Measurements from ENCODE around the gene ZNF362. TPM values are rescaled to one million over a fixed set of nuclear protein-coding genes. Genes with fewer than 3 reads are reported as not detected.

ZNF362 gene
- total and polyA plus RNA-seq, 10 of the 15 experiments (the other 5 are each of a cell fraction or from before 2014, with no cell fraction given), result 0.74 to 22.8 (median 7.4) TPM

DNA sequence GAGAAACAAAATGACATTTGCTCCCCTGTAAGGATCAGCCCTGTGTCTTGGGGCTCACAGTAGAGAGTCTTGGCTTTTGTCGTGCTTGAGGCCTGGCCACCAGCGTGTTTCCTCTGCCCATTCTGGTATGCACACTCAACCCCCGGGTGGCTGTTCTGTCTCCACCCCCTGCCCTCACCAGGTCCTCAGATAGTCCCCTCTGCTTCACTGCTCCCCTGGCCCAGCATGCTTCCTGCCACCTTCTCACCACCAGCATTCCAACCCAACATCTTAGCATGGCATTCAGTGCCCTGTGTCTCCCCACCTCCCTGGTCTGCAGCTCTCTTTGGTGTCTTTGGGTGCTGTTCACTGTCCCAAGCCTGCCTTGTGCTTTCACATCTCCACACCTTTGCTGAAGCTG, 16.2 kb downstream of the ZNF362 start (continued):
- TF ChIP-seq ATF2 (IDR thresholded peaks at IDR 0.05; ENCODE audit: low read length) (no peak), LARP7 (IDR thresholded peaks at IDR 0.05) (no peak), ZNF384 (IDR thresholded peaks at IDR 0.05; ENCODE audit: borderline replicate concordance, low read depth, low read length) (no peak), HDAC6 (IDR thresholded peaks at IDR 0.05; ENCODE audit: unreplicated experiment) (no peak)

DNA sequence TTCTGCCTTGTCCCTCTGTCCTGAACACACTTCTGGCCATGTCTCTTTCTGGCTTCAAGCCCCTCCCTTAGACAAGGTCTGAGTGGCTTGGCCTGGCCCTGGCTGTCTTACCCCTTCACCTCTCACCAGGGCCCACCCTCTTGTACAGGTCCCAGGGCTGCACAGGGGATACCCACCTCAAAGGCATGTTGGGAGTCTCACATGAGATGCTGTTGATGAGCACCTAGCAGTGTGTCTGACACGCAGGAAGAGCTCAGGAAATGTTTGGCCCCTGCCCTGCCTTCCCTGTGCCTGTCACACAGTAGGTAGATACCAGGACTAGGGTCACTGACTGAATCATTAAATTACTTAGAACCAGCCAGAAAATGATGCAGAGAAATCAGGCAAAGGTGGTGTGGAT, 16.6 kb downstream of the ZNF362 start:
- no peak for DNase-seq (ENCODE audit: low read depth, low spot score)
- Histone ChIP-seq H3K36me3 (ENCODE audit: control insufficient read depth in 2 of 2, insufficient read depth in 2 of 2, low read length in 1 of 2) (no peaks in the 10 kb centered on the region; a peak in 2 of 4 replicates), H3K27ac (ENCODE audit: control insufficient read depth, insufficient read depth) (no peak overlapping the region), H3K27me3 (replicated peaks in 1 of 2; ENCODE audit: control insufficient read depth in 2 of 2, insufficient read depth in 2 of 2, low read length in 1 of 2) (no peaks in the 10 kb centered on the region), H3K79me2 (ENCODE audit: control insufficient read depth, insufficient read depth, low read length) (no peaks in the 10 kb centered on the region), H3K4me3 (no peak overlapping the region), H3K4me2 (ENCODE audit: control insufficient read depth, insufficient read depth) (no peak overlapping the region), H3K4me1 (ENCODE audit: control insufficient read depth, insufficient read depth, low read length) (peaks cover 6% of the 10 kb centered on the region), H3K9me3 (replicated peaks; ENCODE audit: control insufficient read depth, insufficient read depth, low read length) (no peaks in the 10 kb centered on the region), H3K9ac (ENCODE audit: control insufficient read depth, insufficient read depth, low read length) (no peak overlapping the region), H2AFZ (ENCODE audit: control insufficient read depth, low read depth, low read length) (no peak overlapping the region), H4K20me1 (ENCODE audit: control insufficient read depth, insufficient read depth) (no peaks in the 10 kb centered on the region)
- no TSS peak for BruUV-seq (replicated peaks)
- ATAC-seq, result no peak
- no peak for FAIRE-seq
- ChIA-PET CTCF (no interaction called here), RAD21 (ENCODE audit: unreplicated experiment) (no interaction called here), SMC1A (ENCODE audit: uncharacterized antibody, unreplicated experiment) (interaction anchor here (1.6 kb wide), 1 partner anchor 22 kb away, joined by 5 read pairs; no protein-coding TSS in a partner anchor), POLR2A (no interaction called here)
- in situ Hi-C loops (cut with MboI), result no loop called here
- WGBS (ENCODE audit: insufficient coverage, insufficient replicate concordance, low lambda C conversion rate, missing lambda C conversion rate), result 0% methylated on average over 1 of the region's 1 CpG
- intact Hi-C loops (cut with micrococcal nuclease; ENCODE audit: unreplicated experiment), result no loop called here
- TF ChIP-seq POLR2AphosphoS5 (IDR thresholded peaks at IDR 0.05; ENCODE audit: low read length) (no peak), MTA2 (IDR thresholded peaks at IDR 0.05; ENCODE audit: low read depth) (no peak), SP1 (IDR thresholded peaks at IDR 0.05; ENCODE audit: low read depth, low read length) (no peak), CREB1 (IDR thresholded peaks at IDR 0.05; ENCODE audit: low read depth) (no peak), ELK1 (IDR thresholded peaks at IDR 0.05; ENCODE audit: low read depth, low read length) (no peak), SRF (IDR thresholded peaks at IDR 0.05; ENCODE audit: low read depth in 2 of 2, low read length in 2 of 2) (no peak), HCFC1 (IDR thresholded peaks at IDR 0.05; ENCODE audit: low read length) (no peak), LARP7 (IDR thresholded peaks at IDR 0.05) (no peak), BCL3 (IDR thresholded peaks at IDR 0.05; ENCODE audit: borderline replicate concordance, insufficient read depth, low read depth, low read length, poor library complexity, severe bottlenecking) (no peak), EP300 (IDR thresholded peaks at IDR 0.05; ENCODE audit: borderline replicate concordance in 1 of 2, control insufficient read depth in 1 of 2, low read depth in 2 of 2, low read length in 2 of 2) (no peak), DPF2 (IDR thresholded peaks at IDR 0.05) (no peak), NRF1 (conservative IDR thresholded peaks at IDR 0.05; ENCODE audit: low read depth, low read length) (no peak)
- TF ChIP-seq, protein P1, sequence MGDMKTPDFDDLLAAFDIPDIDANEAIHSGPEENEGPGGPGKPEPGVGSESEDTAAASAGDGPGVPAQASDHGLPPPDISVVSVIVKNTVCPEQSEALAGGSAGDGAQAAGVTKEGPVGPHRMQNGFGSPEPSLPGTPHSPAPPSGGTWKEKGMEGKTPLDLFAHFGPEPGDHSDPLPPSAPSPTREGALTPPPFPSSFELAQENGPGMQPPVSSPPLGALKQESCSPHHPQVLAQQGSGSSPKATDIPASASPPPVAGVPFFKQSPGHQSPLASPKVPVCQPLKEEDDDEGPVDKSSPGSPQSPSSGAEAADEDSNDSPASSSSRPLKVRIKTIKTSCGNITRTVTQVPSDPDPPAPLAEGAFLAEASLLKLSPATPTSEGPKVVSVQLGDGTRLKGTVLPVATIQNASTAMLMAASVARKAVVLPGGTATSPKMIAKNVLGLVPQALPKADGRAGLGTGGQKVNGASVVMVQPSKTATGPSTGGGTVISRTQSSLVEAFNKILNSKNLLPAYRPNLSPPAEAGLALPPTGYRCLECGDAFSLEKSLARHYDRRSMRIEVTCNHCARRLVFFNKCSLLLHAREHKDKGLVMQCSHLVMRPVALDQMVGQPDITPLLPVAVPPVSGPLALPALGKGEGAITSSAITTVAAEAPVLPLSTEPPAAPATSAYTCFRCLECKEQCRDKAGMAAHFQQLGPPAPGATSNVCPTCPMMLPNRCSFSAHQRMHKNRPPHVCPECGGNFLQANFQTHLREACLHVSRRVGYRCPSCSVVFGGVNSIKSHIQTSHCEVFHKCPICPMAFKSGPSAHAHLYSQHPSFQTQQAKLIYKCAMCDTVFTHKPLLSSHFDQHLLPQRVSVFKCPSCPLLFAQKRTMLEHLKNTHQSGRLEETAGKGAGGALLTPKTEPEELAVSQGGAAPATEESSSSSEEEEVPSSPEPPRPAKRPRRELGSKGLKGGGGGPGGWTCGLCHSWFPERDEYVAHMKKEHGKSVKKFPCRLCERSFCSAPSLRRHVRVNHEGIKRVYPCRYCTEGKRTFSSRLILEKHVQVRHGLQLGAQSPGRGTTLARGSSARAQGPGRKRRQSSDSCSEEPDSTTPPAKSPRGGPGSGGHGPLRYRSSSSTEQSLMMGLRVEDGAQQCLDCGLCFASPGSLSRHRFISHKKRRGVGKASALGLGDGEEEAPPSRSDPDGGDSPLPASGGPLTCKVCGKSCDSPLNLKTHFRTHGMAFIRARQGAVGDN (IDR thresholded peaks at IDR 0.05), result no peak

All from GM12878 (cell line).